ENCODE data around the gene EID3. TPM values are rescaled to one million over a fixed set of nuclear protein-coding genes. Genes with fewer than 3 reads are reported as not detected.

The EID3 gene
- total and polyA plus RNA-seq, 4 experiments from 2014 or later, result 9.4 to 15.6 (median 11.3) TPM

DNA sequence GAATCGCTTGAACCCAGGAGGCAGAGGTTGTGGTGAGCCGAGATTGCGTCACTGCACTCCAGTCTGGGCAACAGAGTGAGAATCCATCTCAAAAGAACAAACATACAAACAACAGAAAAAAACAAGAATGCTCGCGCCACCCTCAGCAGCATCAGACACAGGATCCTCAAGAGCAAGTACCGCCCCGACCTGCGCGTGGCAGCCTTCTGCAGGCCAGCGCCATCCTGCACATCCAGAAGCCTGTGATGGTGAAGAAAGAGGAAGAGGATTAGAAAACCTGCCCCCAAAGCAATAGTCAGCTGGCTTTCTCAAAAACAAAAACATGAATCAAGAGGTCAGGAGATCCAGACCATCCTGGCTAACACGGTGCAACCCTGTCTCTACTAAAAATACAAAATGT is 30.0 kb upstream of the EID3 start:
- Mint-ChIP-seq H3K27me3 (peaks cover 0 to 2% of the 10 kb centered on the region in 2 donors), H3K9me3 (no peaks in the 10 kb centered on the region), H3K36me3 (no peaks in the 10 kb centered on the region), H3K4me1 (peaks cover 6 to 9% (median 8%) of the 10 kb centered on the region in 4 donors), H3K4me3 (no peak overlapping the region), H3K27ac (no peak overlapping the region)
- H3K9me3 ChIP-seq (ENCODE audit: control insufficient read depth in 1 of 2, low read length in 2 of 2), result no peaks in the 10 kb centered on the region
- intact Hi-C loops (cut with micrococcal nuclease), result no loop called here
- H3K27ac ChIP-seq (ENCODE audit: low read depth, low read length), result no peak overlapping the region
- no peaks in the 10 kb centered on the region for H3K27me3 ChIP-seq (ENCODE audit: insufficient read depth, low read length)
- CTCF ChIA-PET (ENCODE audit: partially characterized antibody), result no interaction called here
- no peak overlapping the region for H3K4me3 ChIP-seq (ENCODE audit: low read length in 2 of 2)
- POLR2A ChIA-PET (ENCODE audit: partially characterized antibody), result no interaction called here
- DNase-seq, result no peak
- peaks cover 4% of the 10 kb centered on the region for H3K4me1 ChIP-seq (ENCODE audit: insufficient read depth, low read length)
- H3K36me3 ChIP-seq (ENCODE audit: insufficient read depth, low read length), result no peaks in the 10 kb centered on the region

DNA sequence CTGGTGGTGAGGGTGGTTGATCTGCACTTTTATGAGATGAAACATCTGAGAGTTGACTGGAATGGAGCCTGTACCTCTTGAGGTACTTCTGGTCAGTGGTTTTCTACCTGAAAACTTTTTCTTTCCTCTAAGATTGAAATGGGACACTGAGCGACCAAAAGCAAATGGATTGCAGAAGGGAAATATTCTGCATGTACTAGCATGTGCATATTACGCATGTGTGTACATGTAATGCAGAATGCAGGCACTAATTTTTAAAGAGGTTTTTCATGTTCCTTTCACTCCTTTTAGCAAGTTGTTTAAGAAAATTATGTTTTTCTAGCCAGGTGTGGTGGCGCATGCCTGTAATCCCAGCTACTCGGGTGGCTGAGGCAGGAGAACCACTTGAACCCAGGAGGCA is 28.7 kb upstream of the EID3 start:
- no peak overlapping the region for H3K4me3 ChIP-seq (ENCODE audit: low read length in 2 of 2)
- H3K36me3 ChIP-seq (ENCODE audit: insufficient read depth, low read length), result no peaks in the 10 kb centered on the region
- H3K27me3 Mint-ChIP-seq, result peaks cover 2 to 4% of the 10 kb centered on the region in 2 donors
- intact Hi-C loops (cut with micrococcal nuclease), result no loop called here
- H3K27ac ChIP-seq (ENCODE audit: low read depth, low read length), result no peak overlapping the region
- H3K36me3 Mint-ChIP-seq, result no peaks in the 10 kb centered on the region
- H3K4me3 Mint-ChIP-seq, result no peak overlapping the region
- POLR2A ChIA-PET (ENCODE audit: partially characterized antibody), result no interaction called here
- no peaks in the 10 kb centered on the region for H3K9me3 Mint-ChIP-seq
- DNase-seq, result no peak
- no peak overlapping the region for H3K27ac Mint-ChIP-seq
- CTCF ChIA-PET (ENCODE audit: partially characterized antibody), result interaction anchor here (1.1 kb wide), 1 partner anchor 13 kb away, joined by 8 read pairs; no protein-coding TSS in a partner anchor
- no peaks in the 10 kb centered on the region for H3K9me3 ChIP-seq (ENCODE audit: control insufficient read depth in 1 of 2, low read length in 2 of 2)
- no peaks in the 10 kb centered on the region for H3K27me3 ChIP-seq (ENCODE audit: insufficient read depth, low read length)
- H3K4me1 Mint-ChIP-seq, result peaks cover 6 to 9% (median 8%) of the 10 kb centered on the region in 4 donors
- peaks cover 4% of the 10 kb centered on the region for H3K4me1 ChIP-seq (ENCODE audit: insufficient read depth, low read length)

DNA sequence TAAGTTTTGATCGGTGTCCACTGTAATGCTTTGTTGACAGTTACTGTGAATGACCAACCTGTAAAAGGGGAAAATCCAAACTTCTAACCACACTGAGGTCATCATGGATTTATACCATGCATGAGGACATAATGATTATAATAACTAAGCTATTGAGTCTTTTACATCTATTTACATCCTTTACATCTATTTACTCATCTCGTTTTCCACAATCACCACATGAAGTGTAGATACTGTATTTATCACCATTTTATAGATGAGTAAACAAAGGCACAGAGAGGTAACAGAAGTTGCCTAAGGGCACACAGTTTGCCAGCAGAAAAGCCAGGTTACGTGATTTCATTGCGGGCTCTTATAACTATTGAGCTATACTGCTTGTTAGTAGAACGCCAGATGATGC is 27.9 kb upstream of the EID3 start:
- intact Hi-C loops (cut with micrococcal nuclease), result no loop called here
- Histone ChIP-seq H3K9me3 (ENCODE audit: control insufficient read depth in 1 of 2, low read length in 2 of 2) (no peaks in the 10 kb centered on the region), H3K27ac (ENCODE audit: low read depth, low read length) (no peak overlapping the region), H3K4me1 (ENCODE audit: insufficient read depth, low read length) (peaks cover 4% of the 10 kb centered on the region), H3K27me3 (ENCODE audit: insufficient read depth, low read length) (no peaks in the 10 kb centered on the region), H3K4me3 (ENCODE audit: low read length in 2 of 2) (no peak overlapping the region), H3K36me3 (ENCODE audit: insufficient read depth, low read length) (no peaks in the 10 kb centered on the region)
- CTCF ChIA-PET (ENCODE audit: partially characterized antibody), result interaction anchor here (0.9 to 1.5 kb wide), 2 partner anchors 11 to 12 kb away, joined by 3 to 5 read pairs; no protein-coding TSS in a partner anchor
- H3K9me3 Mint-ChIP-seq, result no peaks in the 10 kb centered on the region
- peak overlapping the region in 2 of 7 donors; percentile 42 to 81 for H3K27ac Mint-ChIP-seq
- POLR2A ChIA-PET (ENCODE audit: partially characterized antibody), result no interaction called here
- H3K36me3 Mint-ChIP-seq, result no peaks in the 10 kb centered on the region
- no peak for DNase-seq
- H3K4me1 Mint-ChIP-seq, result peaks cover 6 to 9% (median 8%) of the 10 kb centered on the region in 4 donors
- H3K27me3 Mint-ChIP-seq, result peaks cover 6% of the 10 kb centered on the region in 2 donors
- peak overlapping the region in 4 of 8 donors; percentile 4 to 82 (median 74) for H3K4me3 Mint-ChIP-seq

DNA sequence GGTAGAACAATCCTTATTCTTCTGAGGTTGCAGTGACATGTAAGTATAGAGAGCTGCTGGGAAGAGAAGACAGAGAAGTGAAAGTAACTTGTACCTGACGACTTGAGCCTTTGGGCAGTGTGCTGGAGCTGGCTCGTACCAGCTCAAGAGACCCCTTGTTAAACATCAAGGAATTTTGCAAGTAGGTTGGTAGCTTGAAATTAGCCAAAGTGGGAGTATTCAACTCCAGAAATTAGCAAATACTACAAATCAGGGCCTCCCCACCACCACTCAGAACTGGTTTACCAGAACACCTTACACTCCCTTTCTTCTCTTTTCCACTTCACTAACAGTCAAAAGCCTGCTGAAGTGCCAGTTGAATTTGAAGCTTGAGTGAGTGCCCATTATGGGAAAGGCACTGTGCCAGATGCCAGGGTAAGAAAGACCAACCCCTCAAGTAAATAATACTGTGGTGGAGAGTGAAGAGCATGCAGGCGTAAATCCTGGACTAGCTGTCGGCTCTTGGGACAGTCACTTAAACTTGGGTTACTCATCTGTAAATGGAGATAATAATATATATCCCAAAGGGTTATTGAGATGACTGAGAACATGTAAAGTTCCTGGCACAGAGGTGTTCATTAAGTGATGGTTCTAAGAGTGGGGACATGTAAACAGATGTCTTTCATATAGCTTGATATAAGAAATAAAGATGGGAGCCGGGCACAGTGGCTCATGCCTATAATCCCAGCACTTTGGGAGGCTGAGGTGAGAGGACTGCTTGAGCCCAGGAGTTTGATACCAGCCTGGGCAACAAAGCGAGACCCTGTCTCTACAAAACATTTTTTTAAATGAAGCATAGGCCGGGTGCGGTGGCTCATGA is 27.0 kb upstream of the EID3 start:
- Mint-ChIP-seq H3K4me1 (peaks cover 6 to 9% (median 8%) of the 10 kb centered on the region in 4 donors), H3K36me3 (no peaks in the 10 kb centered on the region), H3K27me3 (peaks cover 6 to 8% of the 10 kb centered on the region in 2 donors), H3K9me3 (no peaks in the 10 kb centered on the region), H3K27ac (peak overlapping the region in 3 of 7 donors; percentile 52 to 83 (median 81)), H3K4me3 (peak overlapping the region in 6 of 8 donors; percentile 45 to 82 (median 72))
- Histone ChIP-seq H3K27ac (ENCODE audit: low read depth, low read length) (no peak overlapping the region), H3K4me3 (ENCODE audit: low read length in 2 of 2) (no peak overlapping the region), H3K36me3 (ENCODE audit: insufficient read depth, low read length) (no peaks in the 10 kb centered on the region), H3K9me3 (ENCODE audit: control insufficient read depth in 1 of 2, low read length in 2 of 2) (no peaks in the 10 kb centered on the region), H3K4me1 (ENCODE audit: insufficient read depth, low read length) (peaks cover 4% of the 10 kb centered on the region), H3K27me3 (ENCODE audit: insufficient read depth, low read length) (no peaks in the 10 kb centered on the region)
- intact Hi-C loops (cut with micrococcal nuclease), result no loop called here
- DNase-seq, result no peak
- ChIA-PET POLR2A (ENCODE audit: partially characterized antibody) (interaction anchor here (1.5 kb wide), 1 partner anchor 10 kb away, joined by 6 read pairs; no protein-coding TSS in a partner anchor), CTCF (ENCODE audit: partially characterized antibody) (interaction anchor here (0.6 to 1.5 kb wide), 3 partner anchors 10 to 61 kb away, joined by 3 to 5 read pairs (median 3); partner anchors contain the start of gene TXNRD1)

DNA sequence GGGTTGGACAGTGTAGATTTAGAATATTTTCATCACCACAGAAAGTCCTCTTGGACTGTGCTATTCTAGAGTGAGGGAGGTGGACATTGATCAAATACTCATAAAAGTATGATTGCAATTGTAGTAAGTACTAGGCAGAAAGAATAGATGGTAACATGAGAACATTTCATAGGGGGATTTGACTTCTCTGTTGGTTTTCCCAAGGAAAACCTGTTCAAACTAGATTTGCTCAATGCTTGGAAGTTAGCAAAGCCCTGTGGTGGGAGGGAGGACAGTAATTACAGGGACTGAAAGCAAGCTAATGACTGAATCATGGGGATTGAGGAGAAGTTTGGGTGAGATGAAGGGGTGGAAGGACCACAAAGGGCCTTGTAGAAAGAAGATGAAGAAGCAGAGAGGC is 24.4 kb upstream of the EID3 start:
- intact Hi-C loops (cut with micrococcal nuclease), result no loop called here
- Mint-ChIP-seq H3K4me1 (peaks cover 6 to 9% (median 8%) of the 10 kb centered on the region in 4 donors), H3K9me3 (no peaks in the 10 kb centered on the region), H3K27me3 (peaks cover 6 to 8% of the 10 kb centered on the region in 2 donors), H3K27ac (no peak overlapping the region), H3K4me3 (no peak overlapping the region), H3K36me3 (no peaks in the 10 kb centered on the region)
- H3K4me3 ChIP-seq (ENCODE audit: low read length in 2 of 2), result no peak overlapping the region
- CTCF ChIA-PET (ENCODE audit: partially characterized antibody), result no interaction called here
- H3K27me3 ChIP-seq (ENCODE audit: insufficient read depth, low read length), result no peaks in the 10 kb centered on the region
- H3K4me1 ChIP-seq (ENCODE audit: insufficient read depth, low read length), result peaks cover 4% of the 10 kb centered on the region
- POLR2A ChIA-PET (ENCODE audit: partially characterized antibody), result no interaction called here
- H3K9me3 ChIP-seq (ENCODE audit: control insufficient read depth in 1 of 2, low read length in 2 of 2), result no peaks in the 10 kb centered on the region
- DNase-seq, result no peak
- H3K27ac ChIP-seq (ENCODE audit: low read depth, low read length), result no peak overlapping the region
- no peaks in the 10 kb centered on the region for H3K36me3 ChIP-seq (ENCODE audit: insufficient read depth, low read length)

DNA sequence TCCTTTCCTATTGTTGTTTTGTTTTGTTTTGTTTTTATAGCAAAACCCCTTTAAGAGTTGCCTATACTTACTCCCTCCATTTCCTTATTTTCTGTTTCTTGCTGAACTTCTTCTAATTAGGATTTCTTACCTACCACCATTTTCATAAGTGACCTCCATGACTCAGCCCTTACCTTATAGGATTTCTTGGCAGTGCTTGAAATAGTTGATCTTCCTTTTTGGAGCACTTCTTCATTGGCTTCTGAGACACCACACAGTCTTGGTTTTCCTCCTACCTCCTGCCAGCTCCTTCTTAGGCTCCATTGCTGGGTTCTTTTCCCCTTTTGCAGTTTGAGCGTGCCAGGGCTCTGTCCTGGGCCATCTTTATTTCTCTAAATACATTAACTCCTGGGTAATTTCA is 23.4 kb upstream of the EID3 start:
- Mint-ChIP-seq H3K4me1 (peaks cover 6 to 9% (median 8%) of the 10 kb centered on the region in 4 donors), H3K36me3 (no peaks in the 10 kb centered on the region), H3K27me3 (peaks cover 6 to 8% of the 10 kb centered on the region in 2 donors), H3K9me3 (no peaks in the 10 kb centered on the region), H3K27ac (no peak overlapping the region), H3K4me3 (no peak overlapping the region)
- Histone ChIP-seq H3K4me1 (ENCODE audit: insufficient read depth, low read length) (peaks cover 4% of the 10 kb centered on the region), H3K9me3 (ENCODE audit: control insufficient read depth in 1 of 2, low read length in 2 of 2) (no peaks in the 10 kb centered on the region), H3K27ac (ENCODE audit: low read depth, low read length) (no peak overlapping the region), H3K4me3 (ENCODE audit: low read length in 2 of 2) (no peak overlapping the region), H3K27me3 (ENCODE audit: insufficient read depth, low read length) (no peaks in the 10 kb centered on the region), H3K36me3 (ENCODE audit: insufficient read depth, low read length) (no peaks in the 10 kb centered on the region)
- CTCF ChIA-PET (ENCODE audit: partially characterized antibody), result interaction anchor here (1.3 kb wide), 1 partner anchor 9 kb away, joined by 7 read pairs; no protein-coding TSS in a partner anchor
- intact Hi-C loops (cut with micrococcal nuclease), result loop anchor here (10.0 kb wide), 1 partner anchor 345 kb away; the partner anchor contains the start of gene HSP90B1
- no peak for DNase-seq
- POLR2A ChIA-PET (ENCODE audit: partially characterized antibody), result interaction anchor here (1.3 kb wide), 1 partner anchor 9 kb away, joined by 3 read pairs; no protein-coding TSS in a partner anchor

DNA sequence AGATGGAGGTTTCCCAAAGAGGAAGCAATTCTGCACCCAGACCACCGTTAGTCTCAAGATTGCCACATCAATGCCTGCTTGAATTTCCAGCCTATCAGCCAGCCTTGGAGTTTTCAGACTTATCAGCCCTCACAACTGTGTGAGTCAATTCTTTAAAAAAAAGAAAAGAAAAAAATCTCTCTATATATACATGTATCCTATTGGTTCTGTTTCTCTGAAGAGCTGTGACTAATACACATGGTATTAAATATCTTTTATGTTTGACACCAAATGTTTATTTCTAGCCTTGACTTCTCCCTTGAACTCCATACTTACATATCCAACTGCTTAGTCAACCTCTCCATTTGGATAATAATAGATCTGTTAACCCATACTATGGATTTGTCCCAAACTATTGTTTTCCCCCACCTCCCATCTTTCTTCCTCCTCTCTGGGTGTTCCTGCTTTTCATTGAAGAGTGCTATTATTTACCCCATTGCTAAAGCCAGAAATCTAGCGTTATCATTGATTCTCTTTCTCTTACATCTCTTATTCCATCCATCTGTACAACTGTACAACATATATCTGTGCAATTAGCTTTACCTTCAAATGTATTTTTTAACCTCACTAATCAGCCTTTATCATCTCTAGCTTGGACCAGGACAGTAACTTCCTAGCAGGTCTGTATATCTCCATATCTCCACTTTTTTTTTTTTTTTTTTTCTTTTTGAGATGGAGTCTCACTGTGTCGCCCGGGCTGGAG is 22.7 kb upstream of the EID3 start:
- H3K36me3 ChIP-seq (ENCODE audit: insufficient read depth, low read length), result no peaks in the 10 kb centered on the region
- ChIA-PET CTCF (ENCODE audit: partially characterized antibody) (interaction anchor here (1.3 kb wide), 1 partner anchor 8 kb away, joined by 7 read pairs; no protein-coding TSS in a partner anchor), POLR2A (ENCODE audit: partially characterized antibody) (interaction anchor here (1.3 kb wide), 1 partner anchor 8 kb away, joined by 3 read pairs; no protein-coding TSS in a partner anchor)
- Mint-ChIP-seq H3K27ac (no peak overlapping the region), H3K27me3 (peaks cover 6 to 8% of the 10 kb centered on the region in 2 donors), H3K36me3 (no peaks in the 10 kb centered on the region), H3K4me3 (no peak overlapping the region), H3K4me1 (peaks cover 7 to 10% (median 8%) of the 10 kb centered on the region in 4 donors), H3K9me3 (no peaks in the 10 kb centered on the region)
- H3K27me3 ChIP-seq (ENCODE audit: insufficient read depth, low read length), result no peaks in the 10 kb centered on the region
- intact Hi-C loops (cut with micrococcal nuclease), result loop anchor here (10.0 kb wide), 1 partner anchor 346 kb away; the partner anchor contains the start of gene HSP90B1
- DNase-seq, result no peak
- no peaks in the 10 kb centered on the region for H3K9me3 ChIP-seq (ENCODE audit: control insufficient read depth in 1 of 2, low read length in 2 of 2)
- no peak overlapping the region for H3K27ac ChIP-seq (ENCODE audit: low read depth, low read length)
- peaks cover 6% of the 10 kb centered on the region for H3K4me1 ChIP-seq (ENCODE audit: insufficient read depth, low read length)
- H3K4me3 ChIP-seq (ENCODE audit: low read length in 2 of 2), result no peak overlapping the region
